Activated T-cell treated with anti-CD3 and anti-CD28 coated beads for 4 hours (primary cell): ENCODE measurements around the gene USB1.
A peak's percentile ranks its signal among the peaks of the same experiment; 100 is the strongest.
"Not testable (repeated sequence)": the region's sequence is repeated elsewhere in the genome, so short reads cannot be mapped to it uniquely, and the experiment has no call there.

Source experiments
- DNase-seq: peaks from one replicate; pipeline ENCODE4 v3.0.0-alpha.2; 2020

Gene USB1

DNA sequence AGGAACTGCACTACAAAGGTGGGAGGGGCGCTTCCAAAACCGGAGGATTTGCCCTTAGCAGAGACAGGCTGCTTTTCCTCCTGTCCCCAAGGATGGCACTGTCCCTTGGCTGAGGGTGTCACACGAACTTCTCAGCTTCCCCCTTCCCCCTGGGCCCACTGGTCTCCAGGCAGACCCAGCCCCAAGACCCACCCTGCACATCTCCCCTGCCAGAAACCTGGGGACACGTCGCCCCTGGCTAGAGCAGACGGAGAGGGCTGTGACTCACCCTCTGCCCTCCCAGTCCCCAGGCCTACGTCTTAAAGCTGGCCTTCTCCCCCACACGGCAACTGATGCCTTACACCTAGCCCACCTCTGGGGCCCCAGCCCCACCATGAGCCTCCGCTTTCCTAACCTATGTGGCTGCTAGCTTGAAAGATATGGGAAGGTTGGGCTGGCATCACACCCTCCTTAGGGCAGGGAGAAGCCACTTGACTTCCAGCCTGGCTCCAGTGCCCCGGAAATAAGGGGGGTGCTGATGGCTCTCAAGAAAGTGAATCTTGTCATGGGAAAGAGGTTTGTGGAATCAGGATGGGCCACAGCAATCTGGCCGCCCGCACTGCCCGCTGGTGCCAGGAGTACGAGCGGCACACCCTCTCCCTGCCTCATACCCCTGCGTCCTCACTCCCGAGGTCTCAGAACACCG is 5.3 kb upstream of the USB1 start:
- no peak for DNase-seq

DNA sequence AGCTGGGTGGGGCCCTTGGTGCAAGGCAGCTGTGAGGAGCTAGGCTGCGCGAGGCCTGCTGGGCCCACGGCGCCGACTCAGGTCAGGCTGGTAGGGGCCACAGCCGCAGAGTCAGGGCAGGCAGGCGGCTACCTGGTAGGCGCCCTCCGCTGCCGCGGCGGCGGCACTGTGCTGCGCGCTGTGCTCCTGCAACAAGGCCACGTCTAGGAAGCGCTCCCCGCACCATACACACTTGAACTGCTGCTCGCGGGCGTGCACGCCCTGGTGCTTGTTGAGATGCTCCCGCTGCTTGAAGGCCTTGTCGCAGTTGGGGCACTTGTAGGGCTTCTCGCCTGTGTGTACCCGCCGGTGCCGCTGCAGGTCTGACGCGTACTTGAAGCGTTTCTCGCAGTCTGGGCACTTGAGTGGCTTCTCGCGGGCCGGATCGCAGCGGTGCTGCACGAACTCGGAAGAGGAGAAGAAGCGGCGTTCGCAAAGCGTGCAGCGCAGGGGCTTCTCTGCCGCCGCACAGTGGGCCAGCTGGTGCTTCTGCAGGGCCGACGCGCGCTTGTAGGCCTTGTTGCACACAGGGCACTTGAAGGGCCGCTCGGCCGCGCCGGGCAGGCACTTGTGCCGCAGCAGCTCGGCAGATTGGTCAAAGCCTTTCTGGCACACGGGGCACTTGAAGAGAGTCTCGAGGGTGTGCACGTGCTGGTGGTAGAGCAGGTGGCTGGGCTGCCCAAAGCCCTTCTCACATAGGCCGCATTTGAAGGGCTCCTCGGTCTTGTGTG is 4.6 kb upstream of the USB1 start:
- no peak for DNase-seq

DNA sequence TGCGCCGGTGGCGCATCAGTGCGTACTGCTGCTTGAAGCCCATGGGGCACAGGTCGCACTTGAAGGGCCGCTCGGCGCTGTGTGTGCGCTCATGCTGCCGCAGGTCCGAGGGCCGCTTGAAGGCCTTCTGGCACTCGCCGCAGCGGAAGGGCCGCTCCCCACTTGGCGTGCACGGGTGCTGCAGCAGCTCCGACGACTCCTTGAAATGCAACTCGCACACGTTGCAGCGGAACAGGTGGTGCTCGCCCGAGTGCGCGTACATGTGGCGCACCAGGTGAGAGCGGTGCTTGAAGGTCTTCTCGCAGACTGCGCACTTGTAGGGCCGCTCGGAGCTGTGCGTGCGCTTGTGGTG is 4.1 kb upstream of the USB1 start:
- no peak for DNase-seq

DNA sequence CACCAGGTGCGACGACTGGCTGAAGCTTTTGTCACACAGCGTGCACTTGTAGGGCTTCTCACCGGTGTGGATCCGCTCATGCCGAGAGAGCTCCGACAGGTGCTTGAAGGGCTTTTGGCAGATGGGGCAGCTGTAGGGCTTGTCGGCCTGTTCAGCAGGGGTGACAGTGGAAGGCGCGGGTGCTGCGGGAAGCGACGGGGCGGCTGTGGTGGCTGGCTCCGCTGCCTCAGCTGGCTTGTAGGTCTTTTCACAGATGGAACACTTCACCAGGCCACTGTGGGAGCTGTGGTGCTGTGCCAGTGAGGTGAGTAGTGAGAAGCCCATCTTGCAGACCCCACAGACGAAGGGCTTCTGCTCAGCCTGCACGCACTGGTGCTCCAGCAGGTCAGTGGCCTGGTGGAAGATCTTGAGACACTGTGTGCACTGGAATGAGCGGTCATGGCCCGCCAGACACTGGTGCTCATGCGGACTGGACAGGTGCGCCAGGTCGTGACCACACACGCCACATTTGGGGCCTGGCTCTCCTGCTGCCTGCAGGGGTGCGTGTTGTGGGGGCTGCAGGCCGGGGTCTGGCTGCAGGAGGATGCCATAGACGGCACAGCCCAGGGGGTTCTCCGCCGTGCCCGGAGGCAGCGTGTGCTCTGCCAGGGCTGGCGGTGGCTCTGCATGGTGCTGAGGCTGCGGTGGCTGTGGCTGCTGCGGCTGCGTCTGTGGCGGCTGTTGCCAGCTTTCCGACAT is 3.5 kb upstream of the USB1 start:
- DNase-seq: no peak

DNA sequence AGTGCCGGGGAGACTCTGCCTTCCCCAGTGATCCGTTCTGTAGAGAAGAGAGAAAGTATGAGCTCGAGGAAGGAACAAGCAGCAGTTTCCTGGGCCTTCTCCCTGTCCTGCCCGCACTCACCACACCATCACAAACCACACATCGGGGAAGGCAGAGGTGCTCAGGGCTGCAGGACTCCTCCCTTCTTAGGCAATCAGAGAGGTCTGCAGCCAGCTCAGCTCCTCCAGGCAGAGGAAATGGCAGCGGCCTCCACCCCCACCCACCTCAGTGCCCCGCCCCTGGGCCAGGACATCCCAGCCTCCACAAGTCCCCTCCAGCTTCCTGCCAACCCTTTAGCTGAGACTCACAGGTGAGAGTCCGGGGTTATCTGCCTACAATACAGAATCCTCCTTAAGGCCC is 2.7 kb upstream of the USB1 start:
- peak; percentile 42 for DNase-seq

DNA sequence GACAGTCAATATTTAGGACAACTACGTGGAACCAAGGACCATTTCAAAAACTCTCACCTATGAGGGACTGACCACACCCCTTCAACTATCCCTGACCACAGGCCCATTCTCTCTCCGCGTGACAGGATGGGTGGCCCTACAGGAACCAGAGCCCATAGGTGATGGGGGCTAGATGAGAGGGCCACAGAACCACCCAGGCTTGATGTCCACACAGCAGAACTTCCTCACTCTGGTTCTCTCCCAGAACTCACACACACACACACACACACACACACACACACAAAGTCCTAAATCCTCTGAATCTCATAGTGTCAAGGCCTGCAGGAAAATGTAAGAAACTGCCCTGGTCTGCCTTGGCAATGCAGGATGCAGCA is 2.2 kb upstream of the USB1 start:
- no peak for DNase-seq

DNA sequence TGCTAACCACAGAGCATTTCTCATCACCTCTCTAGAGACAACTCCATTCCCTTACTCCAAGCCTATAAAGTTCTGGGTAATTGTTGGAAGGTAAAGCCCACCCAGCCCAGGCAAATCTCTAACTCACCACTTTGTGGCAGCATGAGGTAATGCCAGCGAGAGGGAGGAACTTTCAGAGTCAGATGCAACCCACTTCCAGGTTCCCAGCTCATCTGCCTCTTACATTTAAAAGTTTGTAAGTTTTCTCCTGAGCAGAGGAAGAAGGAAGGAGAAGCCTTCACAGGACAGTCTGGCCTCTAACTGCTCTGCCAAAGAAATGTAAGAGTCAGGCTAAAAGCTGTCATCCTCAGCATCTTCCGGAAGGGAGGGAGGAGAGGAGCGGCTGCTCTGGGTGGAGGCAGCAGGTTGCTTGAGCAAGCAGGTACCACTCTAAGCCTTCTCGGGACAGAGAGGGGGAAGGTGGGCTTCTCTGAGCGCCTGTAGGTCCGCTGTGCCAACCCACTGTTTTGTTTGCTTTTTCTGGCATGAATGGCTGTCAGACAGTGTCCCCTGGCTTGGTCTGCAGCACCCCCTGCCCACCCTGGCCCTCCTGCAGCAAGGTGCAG is 1.7 kb upstream of the USB1 start:
- peak; percentile 23 for DNase-seq

DNA sequence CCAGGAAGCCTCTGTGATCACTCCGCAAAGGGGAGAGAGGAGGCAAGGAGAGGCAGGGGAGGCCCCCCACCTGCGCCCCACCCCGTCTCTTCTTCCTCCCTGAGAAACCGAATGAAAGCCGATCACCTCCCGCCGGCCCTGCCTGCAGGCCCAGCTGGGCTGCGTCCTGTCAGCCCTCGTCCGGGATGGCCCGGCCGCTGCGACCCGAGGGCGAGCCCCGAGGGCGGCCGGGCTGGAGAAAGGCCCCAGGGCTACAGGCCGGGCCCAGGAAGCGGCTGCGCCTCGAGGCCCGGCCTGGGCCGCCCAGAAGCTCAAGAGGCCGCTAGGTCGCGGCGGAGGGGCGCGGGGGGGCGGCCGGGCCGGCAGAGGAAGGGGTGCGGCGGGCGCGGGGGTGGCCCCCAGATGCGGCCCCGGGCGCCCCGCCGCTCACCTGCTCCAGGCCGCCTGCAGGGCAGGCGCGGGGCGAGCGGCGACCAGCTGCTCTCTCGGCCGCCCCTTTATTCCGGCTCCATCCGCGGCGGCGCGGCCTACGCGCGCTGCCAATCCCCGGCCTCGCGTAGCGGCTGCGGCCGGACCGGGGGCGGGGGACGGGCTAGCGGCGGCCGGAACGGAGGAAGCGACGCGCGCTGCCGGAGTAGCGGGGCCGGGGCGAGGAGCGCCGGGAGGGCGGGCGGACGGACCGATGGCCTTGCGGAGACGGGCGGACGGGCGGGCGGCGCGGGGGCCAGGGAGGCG is 1.1 kb upstream of the USB1 start, which contains the start of gene ZNF319:
Gene ZNF319 (minus strand): TSS at position 702 of the 735 bp plus-strand sequence. CDS start 2,407 bp downstream, outside the sequence.
- no peak for DNase-seq

DNA sequence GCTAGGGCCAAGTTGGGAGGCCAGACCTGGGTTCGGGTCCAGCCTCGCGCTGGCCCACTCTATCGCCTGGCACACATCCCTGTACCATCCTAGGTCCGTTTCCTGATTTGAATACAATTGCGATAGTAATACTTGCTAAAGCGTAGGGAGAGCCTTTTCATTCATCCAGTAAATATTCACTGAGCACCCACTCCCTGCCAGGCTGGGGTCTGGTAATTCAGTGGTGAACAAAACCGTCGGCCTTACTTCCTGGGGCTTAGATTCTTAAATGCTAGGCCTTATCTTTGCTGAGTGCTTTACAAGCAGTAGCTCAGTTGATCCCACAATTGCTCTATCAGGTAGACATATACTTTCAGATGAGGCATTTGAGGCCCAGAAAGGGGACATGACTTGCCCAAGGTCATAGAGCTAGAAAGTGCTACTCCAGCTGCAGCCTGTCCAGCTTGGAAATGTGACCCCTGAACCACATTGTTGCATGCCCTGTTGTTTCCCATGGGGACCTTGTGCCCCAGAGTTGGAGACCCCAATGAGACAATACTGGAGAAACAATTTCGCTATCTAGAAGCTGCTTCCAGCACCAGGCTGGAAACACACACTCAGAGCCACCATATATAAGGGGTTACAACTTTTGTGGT is 691 bp downstream of the USB1 start:
- no peak for DNase-seq

DNA sequence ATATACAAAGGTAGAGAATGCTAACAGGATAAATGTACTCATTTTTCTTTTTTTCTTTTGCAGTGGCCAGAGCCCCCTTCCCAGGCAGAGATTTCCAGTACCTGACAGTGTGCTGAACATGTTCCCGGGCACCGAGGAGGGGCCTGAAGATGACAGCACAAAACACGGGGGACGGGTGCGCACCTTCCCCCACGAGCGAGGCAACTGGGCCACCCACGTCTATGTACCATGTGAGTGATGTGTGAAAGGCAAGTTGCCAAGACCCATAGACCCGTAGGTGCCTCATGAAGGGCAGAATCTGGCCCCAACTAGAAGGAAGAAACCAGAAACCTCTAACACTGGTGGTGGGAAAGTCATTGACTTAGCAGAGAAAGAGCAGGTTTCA is 1.2 kb downstream of the USB1 start:
- no peak for DNase-seq

DNA sequence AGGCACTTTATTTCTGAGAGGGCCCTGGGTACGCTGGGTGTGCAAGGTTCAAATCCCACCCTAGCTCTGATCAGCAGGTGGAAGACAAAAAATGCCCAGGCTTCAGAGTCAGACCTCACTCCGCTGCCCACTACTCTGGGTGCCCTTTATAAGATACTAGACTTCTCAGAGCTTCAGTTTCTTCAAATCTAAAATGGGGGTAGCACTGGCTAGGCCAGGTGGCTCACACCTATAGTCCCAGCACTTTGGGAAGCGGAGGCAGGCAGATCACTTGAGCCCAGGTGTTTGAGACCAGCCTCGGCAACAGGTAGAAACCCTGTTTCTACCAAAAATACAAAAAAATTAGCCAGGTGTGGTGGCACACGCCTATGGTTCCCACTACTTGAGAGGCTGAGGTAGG is 1.7 kb downstream of the USB1 start:
- DNase-seq: no peak

DNA sequence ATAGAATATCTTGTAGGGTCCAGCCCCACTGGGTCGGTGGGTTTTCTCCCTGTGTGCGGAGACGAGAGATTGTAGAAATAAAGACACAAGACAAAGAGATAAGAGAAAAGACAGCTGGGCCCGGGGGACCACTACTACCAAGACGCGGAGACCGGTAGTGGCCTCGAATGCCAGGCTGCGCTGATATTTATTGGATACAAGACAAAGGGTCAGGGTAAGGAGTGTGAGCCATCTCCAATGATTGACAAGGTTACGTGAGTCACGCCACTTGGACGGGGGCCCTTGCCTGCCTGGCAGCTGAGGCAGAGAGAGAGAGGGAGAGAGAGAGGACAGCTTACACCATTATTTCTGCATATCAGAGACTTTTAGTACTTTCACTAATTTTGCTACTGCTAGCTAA is 3.5 kb downstream of the USB1 start:
- DNase-seq: not testable (repeated sequence)

DNA sequence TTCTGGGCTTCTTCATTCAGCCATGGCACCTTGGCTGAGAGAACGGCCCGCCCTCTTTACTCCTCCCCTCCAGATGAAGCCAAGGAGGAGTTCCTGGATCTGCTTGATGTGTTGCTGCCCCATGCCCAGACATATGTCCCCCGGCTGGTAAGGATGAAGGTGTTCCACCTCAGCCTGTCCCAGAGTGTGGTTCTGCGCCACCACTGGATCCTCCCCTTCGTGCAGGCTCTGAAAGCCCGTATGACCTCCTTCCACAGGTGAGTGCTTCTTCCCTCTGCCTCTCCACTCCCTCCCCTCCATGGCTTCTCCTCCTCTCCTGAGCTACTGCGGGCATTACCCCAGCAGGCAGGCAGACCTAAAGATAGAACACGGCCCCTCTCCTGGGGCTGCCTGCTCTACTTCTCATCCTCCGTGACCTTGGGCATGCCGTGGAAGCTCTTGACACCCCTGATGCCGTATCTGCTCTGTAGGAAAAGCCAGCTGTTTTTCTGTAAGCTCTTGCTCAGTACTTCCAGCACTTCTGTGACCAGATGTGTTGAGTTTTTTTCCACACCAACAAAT is 8.7 kb downstream of the USB1 start:
- DNase-seq: no peak

DNA sequence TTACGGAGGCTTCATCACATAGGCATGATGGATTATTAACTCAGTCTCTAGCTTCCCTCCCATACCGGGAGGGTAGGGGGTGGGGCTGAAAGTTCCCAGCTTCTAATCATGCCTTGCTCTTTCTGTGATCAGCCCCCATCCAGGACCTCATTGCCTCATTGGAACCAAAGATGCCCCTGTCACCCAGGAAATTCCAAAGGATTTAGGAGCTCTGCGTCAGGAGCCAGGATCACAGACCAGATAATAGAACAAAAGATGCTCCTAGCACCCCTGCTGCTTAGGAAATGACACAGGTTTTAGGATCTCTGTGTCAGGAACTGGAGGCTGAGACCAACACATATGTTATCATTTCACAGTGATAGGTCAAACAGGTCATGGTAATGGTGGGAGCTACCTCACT is 9.7 kb downstream of the USB1 start:
- no peak for DNase-seq

DNA sequence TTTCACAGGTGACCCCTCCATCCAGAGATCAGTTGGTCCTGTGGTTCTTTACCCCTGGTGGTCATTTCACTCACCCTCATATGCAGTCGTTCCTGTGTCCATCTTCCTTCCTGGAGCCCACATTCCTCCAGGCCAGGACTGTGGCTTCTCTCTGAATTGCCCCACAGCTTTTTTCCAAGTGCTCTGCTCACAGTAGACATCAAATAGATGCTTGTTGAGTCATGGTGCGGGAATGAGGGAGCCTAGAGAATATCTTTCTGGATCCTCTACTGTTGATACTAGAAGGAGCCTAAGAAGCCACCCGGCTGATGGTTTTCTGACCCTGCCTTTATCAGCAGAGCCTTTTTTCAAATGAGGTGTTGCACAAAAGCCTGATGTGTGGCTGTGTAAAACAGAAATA is 10.4 kb downstream of the USB1 start:
- DNase-seq: no peak

DNA sequence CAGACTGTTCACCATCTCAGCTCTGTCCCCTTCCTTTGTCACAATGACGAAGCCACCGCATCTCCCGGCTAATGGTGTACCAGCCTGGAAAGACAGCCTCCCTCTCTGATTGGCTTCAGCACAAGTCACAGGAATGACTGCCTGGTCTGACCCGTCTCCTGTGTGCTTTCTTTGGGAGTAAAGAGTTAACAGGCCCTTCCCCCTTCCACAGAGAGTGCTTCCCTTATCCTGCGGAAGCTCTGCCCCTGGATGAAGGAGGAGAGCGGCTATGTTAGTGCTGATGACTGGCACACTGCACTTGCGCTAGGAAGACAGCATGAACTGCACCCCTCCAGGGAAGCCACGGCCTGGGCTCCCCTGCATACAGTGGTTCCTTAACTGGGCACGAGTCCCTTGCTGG is 11.3 kb downstream of the USB1 start:
- no peak for DNase-seq

DNA sequence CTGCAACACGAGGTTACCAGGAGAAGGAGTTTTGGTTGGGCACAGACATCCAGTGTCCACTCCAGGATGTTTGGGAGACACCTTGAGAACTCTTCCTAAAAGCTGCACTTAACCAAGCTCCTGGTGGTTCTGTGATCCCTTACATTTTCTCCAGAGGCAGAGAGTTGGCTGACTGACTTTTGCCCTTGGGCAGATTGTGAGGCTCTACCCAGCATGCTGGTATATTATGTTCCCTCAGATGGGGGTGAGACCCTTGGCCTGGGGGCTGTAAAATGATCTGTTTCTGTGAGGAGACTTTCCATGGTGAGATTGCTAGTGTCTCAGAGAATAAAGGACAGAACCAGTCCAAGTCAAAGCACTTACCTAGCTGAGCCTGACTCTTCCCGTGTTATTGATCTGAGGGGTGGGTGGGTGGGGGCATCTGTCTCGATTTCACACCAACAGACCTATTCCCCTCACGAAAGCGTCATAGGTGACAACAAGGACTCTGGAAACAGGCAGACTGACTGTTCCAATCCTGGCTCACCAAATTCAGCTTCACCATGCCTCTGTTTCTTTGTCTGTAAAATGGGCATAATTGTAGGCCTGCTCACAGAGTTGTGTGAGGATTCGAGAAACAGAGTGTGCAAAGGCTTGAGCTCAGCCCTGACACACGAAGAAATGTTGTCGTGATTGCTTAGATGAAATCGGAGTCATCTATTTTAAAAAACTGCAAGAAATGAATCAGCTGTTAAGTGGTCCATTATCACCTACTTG is 12.2 kb downstream of the USB1 start:
- no peak for DNase-seq

DNA sequence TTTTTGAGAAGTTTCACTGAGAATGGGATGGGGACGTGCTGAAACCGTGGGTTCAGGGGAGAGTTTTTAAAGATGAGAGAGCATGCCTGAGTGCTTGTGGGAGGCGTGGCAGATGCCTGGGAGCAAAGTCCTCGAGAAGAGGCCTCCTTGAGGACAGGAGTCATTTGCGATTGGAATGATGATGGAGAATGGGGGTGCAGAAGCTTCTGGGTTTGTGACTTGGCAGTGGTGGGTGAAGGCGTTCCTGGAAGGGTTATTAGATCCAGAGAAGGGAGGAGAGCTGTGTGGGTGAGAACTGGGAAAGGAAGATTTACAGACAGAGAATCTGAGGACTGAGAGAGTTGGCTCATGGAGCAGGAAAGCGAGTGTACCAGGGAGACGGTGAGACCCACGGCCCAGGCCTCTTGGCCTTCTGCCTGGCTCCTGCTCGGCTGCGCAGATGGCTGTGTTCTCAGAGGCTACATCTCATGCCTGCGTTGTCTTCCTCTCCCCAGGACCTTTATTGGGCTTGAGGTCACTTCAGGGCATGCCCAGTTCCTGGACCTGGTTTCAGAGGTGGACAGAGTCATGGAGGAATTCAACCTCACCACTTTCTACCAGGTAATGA is 15.7 kb downstream of the USB1 start:
- DNase-seq: no peak

DNA sequence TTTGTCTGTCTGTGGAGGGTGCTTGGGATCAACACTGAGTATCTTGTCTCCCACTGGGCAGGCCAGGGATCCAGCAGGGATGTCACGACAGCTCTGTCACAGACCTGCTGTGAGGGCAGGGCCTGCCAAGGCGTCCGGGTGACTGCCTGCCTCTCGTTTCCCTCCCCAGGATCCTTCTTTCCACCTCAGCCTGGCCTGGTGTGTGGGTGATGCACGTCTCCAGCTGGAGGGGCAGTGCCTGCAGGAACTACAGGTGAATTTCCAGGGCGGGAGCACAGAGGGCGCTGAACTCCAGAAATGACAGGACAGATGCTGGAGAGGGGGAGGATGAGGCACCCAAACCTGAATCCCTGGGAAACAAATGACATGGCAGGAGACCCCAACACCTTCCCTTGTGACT is 17.6 kb downstream of the USB1 start:
- DNase-seq: no peak

DNA sequence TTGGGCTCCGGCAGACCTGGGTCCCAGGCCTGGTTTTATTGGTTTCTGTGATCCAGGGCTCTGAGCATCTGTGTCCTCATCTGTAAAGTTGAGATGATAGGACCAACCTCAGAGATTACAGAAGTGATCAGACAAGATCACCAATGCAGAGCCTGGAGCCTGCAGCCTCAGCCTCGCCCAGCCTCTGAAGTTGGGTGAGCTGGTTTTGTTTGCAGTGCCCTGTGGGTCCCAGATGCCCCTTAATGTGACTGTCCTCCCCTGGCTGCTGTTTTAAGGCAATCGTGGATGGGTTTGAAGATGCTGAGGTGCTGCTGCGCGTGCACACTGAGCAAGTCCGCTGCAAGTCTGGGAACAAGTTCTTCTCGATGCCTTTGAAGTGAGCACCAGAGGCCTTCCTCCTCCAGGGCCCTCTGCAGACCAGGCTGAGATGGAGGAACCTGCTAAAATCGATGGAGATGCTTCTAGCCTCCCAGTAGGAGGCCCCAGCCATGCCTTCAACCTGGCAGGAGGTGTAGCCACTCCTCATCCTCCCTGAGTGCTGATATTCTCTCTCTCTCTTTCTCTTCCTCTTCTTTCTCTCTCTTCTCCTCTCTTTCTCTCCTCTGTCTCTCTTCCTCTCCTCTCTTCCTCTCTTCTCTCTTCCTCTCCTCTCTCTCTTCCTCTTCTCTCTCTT is 18.8 kb downstream of the USB1 start:
- DNase-seq: no peak
